NCI-H226 (cell line): ENCODE results near the gene MRPS18A.

Source experiments
- DNase-seq: peaks from one replicate; pipeline ENCODE4 v3.0.0-alpha.2; 2015

The MRPS18A gene

GRCh38 chr6:43695967-43696291 lies 8.3 kb upstream of the MRPS18A start:
- no peak for DNase-seq

- no peak for DNase-seq
These were observed 7.8 kb upstream of the MRPS18A start for GRCh38 chr6:43695215-43695966.

GRCh38 chr6:43689421-43689820 lies 1.8 kb upstream of the MRPS18A start:
- no peak for DNase-seq

- no peak for DNase-seq
These were observed 533 bp downstream of the MRPS18A start for GRCh38 chr6:43687079-43687436.

- DNase-seq: no peak
These were observed 3.7 kb downstream of the MRPS18A start for GRCh38 chr6:43683708-43684455.

GRCh38 chr6:43682724-43683429 lies 4.7 kb downstream of the MRPS18A start:
- DNase-seq: no peak

- no peak for DNase-seq
These were observed 6.3 kb downstream of the MRPS18A start for GRCh38 chr6:43681303-43681702.

- no peak for DNase-seq
These were observed 7.0 kb downstream of the MRPS18A start for GRCh38 chr6:43680308-43681200.

GRCh38 chr6:43679057-43679456 lies 8.5 kb downstream of the MRPS18A start:
- no peak for DNase-seq

- no peak for DNase-seq
These were observed 9.2 kb downstream of the MRPS18A start for GRCh38 chr6:43678341-43678740.

- DNase-seq: no peak
These were observed 9.8 kb downstream of the MRPS18A start for GRCh38 chr6:43677759-43678158.

- DNase-seq: no peak
These were observed 10.5 kb downstream of the MRPS18A start for GRCh38 chr6:43676962-43677606.

- no peak for DNase-seq
These were observed 12.7 kb downstream of the MRPS18A start for GRCh38 chr6:43674921-43675320.

GRCh38 chr6:43674291-43674690 lies 13.3 kb downstream of the MRPS18A start:
- no peak for DNase-seq

- no peak for DNase-seq
These were observed 14.0 kb downstream of the MRPS18A start for GRCh38 chr6:43673444-43674084.

GRCh38 chr6:43671801-43672690 lies 15.5 kb downstream of the MRPS18A start:
- DNase-seq: no peak

GRCh38 chr6:43671011-43671800 lies 16.4 kb downstream of the MRPS18A start:
- no peak for DNase-seq

- no peak for DNase-seq
These were observed 17.0 kb downstream of the MRPS18A start for GRCh38 chr6:43670623-43670986.

GRCh38 chr6:43669922-43670622 lies 17.5 kb downstream of the MRPS18A start:
- peak; percentile 13 for DNase-seq
